BJ (cell line): ENCODE measurements around the gene PCBP4. TPM values are rescaled to one million over a fixed set of nuclear protein-coding genes. Genes with fewer than 3 reads are reported as not detected.
"Not testable (repeated sequence)": the region's sequence is repeated elsewhere in the genome, so short reads cannot be mapped to it uniquely, and the experiment has no call there.

Source experiments
- CTCF ChIA-PET: fragments of 350-600 bp; formaldehyde crosslinking; extraction: SDS; loops from one replicate; lab custom pipeline; 2021; ENCODE audit warnings: antibody characterized with exemption, inconsistent platforms; lab: Yijun Ruan, JAX
- POLR2A ChIA-PET: fragments of 300-600 bp; sonication (Branson Sonifier 250); formaldehyde crosslinking; extraction: SDS; loops from one replicate; lab custom pipeline; 2021; ENCODE audit warnings: antibody characterized with exemption; lab: Charles Lee
- DNase-seq: peaks from one replicate; pipeline ENCODE4 v3.0.0-alpha.2; 2011; ENCODE audit warnings: low read depth
- H3K27me3 ChIP-seq: 2 replicates; pipeline ENCODE4 v1.6.0; 2011; ENCODE audit warnings: low read length; ENCODE audit not compliant: control insufficient read depth, insufficient read depth
- H3K36me3 ChIP-seq: 2 replicates; pipeline ENCODE4 v1.5.1; 2011; ENCODE audit warnings: low read length; ENCODE audit not compliant: control insufficient read depth, insufficient read depth
- H3K4me3 ChIP-seq: 2 replicates; pipeline ENCODE4 v1.5.1; 2011; ENCODE audit warnings: low read depth, mild to moderate bottlenecking, control low read depth, low read length
- CTCF ChIP-seq: IDR thresholded peaks from 2 replicates; pipeline ENCODE4 v1.5.1; 2011; ENCODE audit warnings: low read depth, mild to moderate bottlenecking, control low read depth, inconsistent platforms, low read length, moderate library complexity; ENCODE audit not compliant: insufficient read depth
- polyA plus RNA-seq: library from polyadenylated mRNA; depleted of rRNA; stranded (reverse); fragments of >200 nt; gene quantifications from 2 replicates; pipeline ENCODE4 v1.2.3, GENCODE V29; 2011

The PCBP4 gene
- polyA plus RNA-seq, 1 experiment, result 88.7 TPM

- POLR2A ChIA-PET, result no interaction called here
- no peak for TF ChIP-seq CTCF
- CTCF ChIA-PET, result interaction anchor here (1.6 kb wide), 1 partner anchor 44 kb away, joined by 5 read pairs; the partner anchor contains the start of gene ABHD14B
- Histone ChIP-seq H3K4me3 (no peak overlapping the region), H3K36me3 (peaks cover 15% of the 10 kb centered on the region), H3K27me3 (no peaks in the 10 kb centered on the region)
- DNase-seq, result no peak
Observed at GRCh38 chr3:51929420-51930003, 37.7 kb downstream of the PCBP4 start.

- H3K27me3 ChIP-seq, H3K36me3 ChIP-seq, H3K4me3 ChIP-seq, POLR2A ChIA-PET, DNase-seq: not testable (repeated sequence)
- CTCF ChIA-PET, result interaction anchor here (1.6 kb wide), 1 partner anchor 45 kb away, joined by 5 read pairs; the partner anchor contains the start of gene ABHD14B
Observed at GRCh38 chr3:51928981-51929380, 38.3 kb downstream of the PCBP4 start.

- TF ChIP-seq CTCF, result no peak
- no peaks in the 10 kb centered on the region for H3K27me3 ChIP-seq
- peaks cover 5% of the 10 kb centered on the region; the same call in 1 of the 2 replicates for H3K36me3 ChIP-seq
- CTCF ChIA-PET, result interaction anchor here (1.6 kb wide), 1 partner anchor 45 kb away, joined by 5 read pairs; the partner anchor contains the start of gene ABHD14B
- no peak overlapping the region for H3K4me3 ChIP-seq
- DNase-seq, result no peak
- POLR2A ChIA-PET, result no interaction called here
Observed at GRCh38 chr3:51928438-51928837, 38.8 kb downstream of the PCBP4 start.

- DNase-seq, result no peak
- H3K36me3 ChIP-seq, result no peaks in the 10 kb centered on the region
- no peak overlapping the region for H3K4me3 ChIP-seq
- ChIA-PET CTCF (no interaction called here), POLR2A (no interaction called here)
- H3K27me3 ChIP-seq, result no peaks in the 10 kb centered on the region
- no peak for TF ChIP-seq CTCF
Observed at GRCh38 chr3:51927061-51927977, 39.9 kb downstream of the PCBP4 start.

- Histone ChIP-seq H3K4me3 (no peak overlapping the region), H3K27me3 (no peaks in the 10 kb centered on the region), H3K36me3 (no peaks in the 10 kb centered on the region)
- no peak for TF ChIP-seq CTCF
- ChIA-PET POLR2A (no interaction called here), CTCF (interaction anchor here (1.4 kb wide), 1 partner anchor 20 kb away, joined by 4 read pairs; the partner anchor contains the start of gene RRP9)
- no peak for DNase-seq
Observed at GRCh38 chr3:51921081-51921578, 46.1 kb downstream of the PCBP4 start.
